ENCODE results near the gene EEF1AKMT3.
"Not testable (repeated sequence)": the region's sequence is repeated elsewhere in the genome, so short reads cannot be mapped to it uniquely, and the experiment has no call there.

EEF1AKMT3 gene

GRCh38 chr12:57766464-57767304 lies 5.7 kb upstream of the EEF1AKMT3 start, which contains the start of gene CYP27B1:
CYP27B1 (minus strand) TSS chr12:57767078; CDS start chr12:57767041, 37 bp downstream.
- peak; percentile 72 for DNase-seq

GRCh38 chr12:57767305-57767698 lies 5.1 kb upstream of the EEF1AKMT3 start:
- DNase-seq = no peak

- peak; percentile 29 for DNase-seq
These were observed 4.5 kb upstream of the EEF1AKMT3 start for GRCh38 chr12:57767876-57768275.

- DNase-seq = peak; percentile 35
These were observed 2.8 kb upstream of the EEF1AKMT3 start for GRCh38 chr12:57769594-57769993.

- DNase-seq = peak; percentile 40
These were observed 1.7 kb upstream of the EEF1AKMT3 start for GRCh38 chr12:57770734-57771133.

GRCh38 chr12:57771236-57771872 lies 1.1 kb upstream of the EEF1AKMT3 start:
- peak; percentile 49 for DNase-seq

GRCh38 chr12:57771873-57772428 lies 463 bp upstream of the EEF1AKMT3 start, which contains the start of gene METTL1:
METTL1 (minus strand) TSS chr12:57772105; CDS start chr12:57772083, 22 bp downstream.
- DNase-seq = peak; percentile 99

GRCh38 chr12:57774634-57775033 lies 2.2 kb downstream of the EEF1AKMT3 start:
- not testable (repeated sequence) for DNase-seq

- DNase-seq = no peak
These were observed 2.6 kb downstream of the EEF1AKMT3 start for GRCh38 chr12:57775044-57775443.

- no peak for DNase-seq
These were observed 3.3 kb downstream of the EEF1AKMT3 start for GRCh38 chr12:57775563-57776246.

- DNase-seq = no peak
These were observed 3.8 kb downstream of the EEF1AKMT3 start for GRCh38 chr12:57776247-57776587.

GRCh38 chr12:57777367-57777766 lies 5.0 kb downstream of the EEF1AKMT3 start:
- no peak for DNase-seq

- DNase-seq = no peak
These were observed 5.5 kb downstream of the EEF1AKMT3 start for GRCh38 chr12:57777911-57778310.

GRCh38 chr12:57779736-57780135 lies 7.3 kb downstream of the EEF1AKMT3 start:
- no peak for DNase-seq

- DNase-seq = no peak
These were observed 8.0 kb downstream of the EEF1AKMT3 start for GRCh38 chr12:57780284-57780897.

GRCh38 chr12:57781244-57781643 lies 8.8 kb downstream of the EEF1AKMT3 start:
- no peak for DNase-seq

- no peak for DNase-seq
These were observed 9.4 kb downstream of the EEF1AKMT3 start for GRCh38 chr12:57781801-57782200.

GRCh38 chr12:57782243-57782607 lies 9.8 kb downstream of the EEF1AKMT3 start:
- DNase-seq = no peak

GRCh38 chr12:57782608-57783465 lies 10.4 kb downstream of the EEF1AKMT3 start, which contains the start of gene TSFM:
TSFM (plus strand) TSS chr12:57782787; CDS start chr12:57782802, 15 bp downstream.
- peak; percentile 97 for DNase-seq

- no peak for DNase-seq
These were observed 11.0 kb downstream of the EEF1AKMT3 start for GRCh38 chr12:57783466-57783801.

GRCh38 chr12:57783861-57784260 lies 11.4 kb downstream of the EEF1AKMT3 start:
- DNase-seq = no peak

GRCh38 chr12:57793920-57794319 lies 21.5 kb downstream of the EEF1AKMT3 start:
- no peak for DNase-seq

Data from islet precursor cell (in vitro differentiated cells).